HG03432 (cell line): Measurements from ENCODE around the gene MRPL20.
"Not testable (repeated sequence)": the region's sequence is repeated elsewhere in the genome, so short reads cannot be mapped to it uniquely, and the experiment has no call there.

ENCODE experiments used
- ATAC-seq: cut with Tn5 transposase; IDR thresholded peaks from one replicate; pipeline ENCODE4 v1.9.1; 2021; ENCODE audit warnings: mild to moderate bottlenecking, moderate library complexity; ENCODE audit not compliant: unreplicated experiment

Gene MRPL20

GRCh38 chr1:1406821-1407635 is at the start of gene MRPL20:
Gene MRPL20, minus strand, starts transcription at chr1:1407293. Its CDS starts 76 bp downstream, at chr1:1407217.
- ATAC-seq, result peak; percentile 89

GRCh38 chr1:1456683-1457255 is 49.7 kb upstream of the MRPL20 start:
- ATAC-seq, result not testable (repeated sequence)

DNA sequence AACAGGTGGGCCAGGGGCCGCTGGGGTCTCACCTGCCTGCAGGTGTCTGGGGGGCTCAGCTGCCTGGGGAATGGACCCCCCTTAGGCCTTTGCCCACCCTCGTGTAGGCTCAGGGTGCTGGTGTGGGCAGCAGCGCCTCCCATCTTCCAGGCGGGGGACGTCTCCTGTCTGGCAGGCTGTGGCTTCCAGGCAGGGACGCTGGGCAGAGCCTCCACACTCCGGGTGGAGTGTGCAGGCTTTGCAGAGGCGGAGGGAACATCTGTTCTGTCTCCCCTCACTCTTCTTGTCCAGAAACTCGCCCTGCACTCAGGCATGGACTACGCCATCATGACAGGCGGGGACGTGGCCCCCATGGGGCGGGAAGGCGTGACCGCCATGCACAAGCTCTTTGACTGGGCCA is 48.8 kb upstream of the MRPL20 start:
- ATAC-seq, result not testable (repeated sequence)

DNA sequence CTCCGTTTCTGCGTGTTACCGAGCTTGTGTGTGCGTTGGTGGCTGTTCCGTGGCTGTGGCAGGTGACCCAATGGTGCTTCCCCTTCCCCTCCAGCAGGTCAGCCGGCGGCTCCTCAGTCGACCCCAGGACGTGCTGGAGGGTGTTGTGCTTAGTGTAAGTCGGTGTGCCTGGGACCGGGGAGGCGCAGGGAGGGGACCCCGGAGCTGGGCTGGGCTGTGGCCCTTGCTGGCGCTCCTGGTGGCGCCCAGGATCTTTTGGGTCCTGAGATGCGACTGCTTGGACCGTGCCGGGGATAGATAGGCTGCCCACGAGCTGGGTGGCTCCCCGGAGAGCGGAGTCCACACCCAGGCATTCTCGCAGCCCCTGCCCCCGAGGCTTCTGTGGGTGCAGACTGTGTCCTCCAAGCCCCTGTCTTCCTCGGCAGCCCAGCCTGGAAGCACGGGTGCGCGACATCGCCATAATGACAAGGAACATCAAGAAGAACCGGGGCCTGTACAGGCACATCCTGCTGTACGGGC is 48.3 kb upstream of the MRPL20 start:
- no peak for ATAC-seq

GRCh38 chr1:1454286-1455056 is 47.4 kb upstream of the MRPL20 start:
- not testable (repeated sequence) for ATAC-seq

DNA sequence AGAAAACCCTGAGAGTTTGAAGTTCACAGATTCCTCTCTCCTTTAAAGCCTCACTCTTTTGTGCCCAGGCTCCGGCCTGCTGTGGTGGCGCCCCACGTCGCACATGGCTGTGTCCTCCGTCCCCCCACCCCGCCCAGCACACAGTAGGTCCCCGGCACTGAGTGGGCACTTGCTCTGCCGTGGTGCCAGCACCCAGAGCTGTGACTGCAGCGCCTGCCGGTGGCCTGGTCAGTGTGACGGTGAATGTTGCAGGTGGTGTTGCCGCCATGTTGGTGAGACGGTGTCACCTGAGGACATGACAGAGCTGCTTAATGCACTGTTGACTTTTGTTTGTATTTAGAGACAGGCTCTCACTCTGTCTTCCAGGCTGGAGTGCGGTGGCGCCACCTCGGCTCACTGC is 45.8 kb upstream of the MRPL20 start:
- no peak for ATAC-seq

GRCh38 chr1:1452365-1452739 is 45.3 kb upstream of the MRPL20 start:
- not testable (repeated sequence) for ATAC-seq

DNA sequence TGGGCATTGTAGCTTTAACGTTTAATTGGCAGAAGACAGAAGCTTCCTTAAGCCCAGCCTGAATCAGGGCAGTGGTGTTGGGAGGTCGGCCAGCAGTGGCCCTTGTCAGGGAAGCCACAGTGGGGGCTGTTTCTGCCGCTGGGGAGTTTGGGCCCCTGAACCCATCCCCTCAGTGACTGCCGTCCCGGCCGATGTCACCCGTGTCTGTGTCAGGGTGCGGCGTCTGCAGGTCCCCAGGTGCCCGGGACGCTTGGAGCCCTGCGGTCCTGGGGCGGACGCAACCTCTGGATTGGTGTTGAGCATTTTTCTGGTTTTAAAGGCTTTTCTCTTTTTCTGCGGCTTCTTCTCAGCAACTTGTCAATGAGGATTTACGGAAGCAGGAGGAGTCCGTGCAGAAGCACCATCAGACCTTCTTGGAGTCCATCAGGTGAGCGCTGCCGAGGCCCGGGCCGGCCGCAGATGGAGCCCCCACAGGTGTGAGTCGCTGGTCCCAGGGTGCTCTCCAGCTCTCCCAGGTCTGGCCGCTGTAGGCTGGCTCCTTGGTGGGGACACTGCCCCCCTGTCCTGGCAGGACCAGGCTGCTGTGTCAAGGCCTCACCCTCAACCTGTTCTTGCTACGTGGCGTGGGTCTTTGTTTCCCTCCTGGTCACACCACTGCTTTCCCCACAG is 44.7 kb upstream of the MRPL20 start:
- ATAC-seq, result no peak

DNA sequence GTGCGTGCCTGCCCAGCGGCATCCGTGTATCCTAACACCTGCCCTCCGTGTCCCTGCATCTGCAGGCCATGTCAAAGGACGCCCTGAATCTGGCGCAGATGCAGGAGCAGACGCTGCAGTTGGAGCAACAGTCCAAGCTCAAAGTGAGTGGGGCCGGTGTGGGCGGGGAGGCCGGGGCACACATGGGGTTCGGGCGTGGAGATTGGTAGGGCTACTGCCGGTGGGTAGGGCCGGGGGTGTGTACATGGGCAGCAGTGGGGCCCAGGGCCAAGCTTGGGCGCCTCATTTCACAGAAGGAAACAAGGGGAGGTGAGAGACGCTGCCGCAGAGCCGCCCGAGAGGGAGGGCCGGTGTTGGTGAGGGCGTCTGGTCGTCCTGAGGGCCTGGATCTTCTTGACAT is 43.5 kb upstream of the MRPL20 start:
- ATAC-seq, result not testable (repeated sequence)

- ATAC-seq, result no peak
These were observed 42.1 kb upstream of the MRPL20 start, which contains the start of gene ATAD3C for GRCh38 chr1:1449099-1449739. Gene ATAD3C, plus strand, starts transcription at chr1:1449689. Its CDS starts 995 bp downstream, at chr1:1450684.

DNA sequence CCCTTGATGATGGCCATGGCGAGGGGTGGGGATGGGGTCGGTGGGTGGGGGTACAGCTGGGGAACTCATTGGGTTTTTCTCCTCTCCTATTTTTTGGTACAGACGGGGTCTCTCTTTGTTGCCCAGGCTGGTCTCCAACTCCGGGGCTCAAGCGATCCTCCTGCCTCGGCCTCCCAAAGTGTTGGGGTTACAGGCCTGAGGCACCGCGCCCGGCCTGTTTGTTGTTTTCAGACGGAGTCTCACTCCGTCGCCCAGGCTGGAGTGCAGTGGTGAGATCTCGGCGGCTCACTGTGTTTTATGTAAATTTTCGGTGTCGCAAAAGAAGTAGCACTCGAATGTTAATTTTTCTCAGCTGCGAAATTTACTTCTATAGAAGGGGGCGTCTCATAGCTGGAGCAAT is 39.5 kb upstream of the MRPL20 start:
- not testable (repeated sequence) for ATAC-seq

- ATAC-seq, result no peak
These were observed 35.1 kb upstream of the MRPL20 start for GRCh38 chr1:1442069-1442770.

GRCh38 chr1:1441002-1441888 is 34.2 kb upstream of the MRPL20 start:
- no peak for ATAC-seq

- no peak for ATAC-seq
These were observed 33.3 kb upstream of the MRPL20 start for GRCh38 chr1:1440262-1441001.

- no peak for ATAC-seq
These were observed 32.6 kb upstream of the MRPL20 start for GRCh38 chr1:1439546-1440261.

DNA sequence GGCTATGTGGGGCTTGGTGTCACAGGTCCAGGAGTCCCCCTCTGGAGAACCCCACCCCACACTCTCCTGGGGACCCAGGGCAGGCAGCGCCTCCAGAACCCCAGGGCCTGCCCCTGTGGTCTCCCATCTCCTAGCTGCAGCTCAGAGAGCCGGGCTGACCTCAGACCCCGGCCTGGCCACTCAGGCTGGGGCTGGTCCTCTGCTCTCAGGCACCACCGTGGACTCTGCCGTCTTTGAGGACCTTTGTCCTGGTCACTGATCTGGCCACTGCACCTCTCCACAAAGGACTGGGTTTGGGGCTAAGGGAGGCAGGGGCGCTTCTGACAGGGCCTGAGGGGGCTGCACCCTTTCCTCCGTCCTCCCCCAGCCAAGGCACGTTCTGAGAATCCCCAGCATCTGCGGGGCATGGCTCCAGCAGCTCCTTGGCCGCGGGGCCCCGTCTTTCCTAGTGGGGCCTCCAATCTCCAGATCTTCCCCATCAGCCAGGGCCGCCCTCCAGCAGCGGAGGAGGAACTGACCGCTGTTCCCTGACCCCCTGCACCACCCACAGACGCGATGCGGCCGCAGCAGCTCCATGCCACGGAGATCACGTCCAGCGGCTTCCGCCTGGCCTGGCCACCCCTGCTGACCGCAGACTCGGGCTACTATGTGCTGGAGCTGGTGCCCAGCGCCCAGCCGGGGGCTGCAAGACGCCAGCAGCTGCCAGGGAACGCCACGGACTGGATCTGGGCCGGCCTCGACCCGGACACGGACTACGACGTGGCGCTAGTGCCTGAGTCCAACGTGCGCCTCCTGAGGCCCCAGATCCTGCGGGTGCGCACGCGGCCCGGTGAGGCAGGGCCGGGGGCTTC is 31.7 kb upstream of the MRPL20 start:
- no peak for ATAC-seq
